ENCODE measurements around the gene POU6F2. TPM values are rescaled to one million over a fixed set of nuclear protein-coding genes. Genes with fewer than 3 reads are reported as not detected.
A peak's percentile ranks its signal among the peaks of the same experiment; 100 is the strongest.
"Not testable (repeated sequence)": the region's sequence is repeated elsewhere in the genome, so short reads cannot be mapped to it uniquely, and the experiment has no call there.

Gene POU6F2
- total RNA-seq, 1 donor from 2014 or later: 0.08 TPM

- ATAC-seq: no peak
Measured at GRCh38 chr7:39002755-39003154, 25.0 kb downstream of the POU6F2 start.

- ATAC-seq: no peak
Measured at GRCh38 chr7:39005036-39005435, 27.3 kb downstream of the POU6F2 start.

- no peak for ATAC-seq
Measured at GRCh38 chr7:39005461-39005860, 27.8 kb downstream of the POU6F2 start.

GRCh38 chr7:39013049-39013939 is 35.6 kb downstream of the POU6F2 start:
- ATAC-seq: not testable (repeated sequence)

GRCh38 chr7:39016609-39017008 is 38.9 kb downstream of the POU6F2 start:
- peak; percentile 25 for ATAC-seq

- no peak for ATAC-seq
Measured at GRCh38 chr7:39017369-39017915, 39.7 kb downstream of the POU6F2 start.

- no peak for ATAC-seq
Measured at GRCh38 chr7:39022796-39023195, 45.1 kb downstream of the POU6F2 start.

GRCh38 chr7:39027491-39027890 is 49.8 kb downstream of the POU6F2 start:
- no peak for ATAC-seq

GRCh38 chr7:39033885-39034624 is 56.3 kb downstream of the POU6F2 start:
- ATAC-seq: no peak

GRCh38 chr7:39035156-39035555 is 57.4 kb downstream of the POU6F2 start:
- ATAC-seq: no peak

GRCh38 chr7:39035903-39036302 is 58.2 kb downstream of the POU6F2 start:
- ATAC-seq: no peak

- no peak for ATAC-seq
Measured at GRCh38 chr7:39042670-39043069, 65.0 kb downstream of the POU6F2 start.

- ATAC-seq: no peak
Measured at GRCh38 chr7:39043531-39043930, 65.8 kb downstream of the POU6F2 start.

- no peak for ATAC-seq
Measured at GRCh38 chr7:39044489-39044888, 66.8 kb downstream of the POU6F2 start.

GRCh38 chr7:39045231-39045630 is 67.5 kb downstream of the POU6F2 start:
- no peak for ATAC-seq

GRCh38 chr7:39051279-39051678 is 73.6 kb downstream of the POU6F2 start:
- ATAC-seq: no peak

- no peak for ATAC-seq
Measured at GRCh38 chr7:39051707-39052106, 74.0 kb downstream of the POU6F2 start.

- no peak for ATAC-seq
Measured at GRCh38 chr7:39054731-39055130, 77.0 kb downstream of the POU6F2 start.

GRCh38 chr7:39056153-39056552 is 78.4 kb downstream of the POU6F2 start:
- ATAC-seq: no peak

- no peak for ATAC-seq
Measured at GRCh38 chr7:39062811-39063210, 85.1 kb downstream of the POU6F2 start.

- ATAC-seq: no peak
Measured at GRCh38 chr7:39069031-39069430, 91.3 kb downstream of the POU6F2 start.

GRCh38 chr7:39069896-39070881 is 92.5 kb downstream of the POU6F2 start:
- no peak for ATAC-seq

Measured in esophagus mucosa (tissue), 1 donor.